CD14-positive monocyte (primary cell): ENCODE data around the gene ARMC9. TPM values are rescaled to one million over a fixed set of nuclear protein-coding genes. Genes with fewer than 3 reads are reported as not detected.

ENCODE experiments used
- DNase-seq, 3 donors: peaks; one replicate each; pipeline ENCODE4 v3.0.0-alpha.2; 2011 to 2022
- H2AFZ ChIP-seq: 2 replicates; pipeline ENCODE4 v1.6.0; 2012; ENCODE audit warnings: mild to moderate bottlenecking, low read depth, low read length, inconsistent platforms; ENCODE audit not compliant: insufficient read depth, poor library complexity, severe bottlenecking
- H3K27ac ChIP-seq, 2 donors: 1 replicate in 1 of 2; 2 replicates in 1 of 2; pipeline ENCODE4 v1.5.1; 2012 to 2013; ENCODE audit warnings: low read length in 2 of 2, control low read depth in 1 of 2, inconsistent platforms in 1 of 2, low read depth in 1 of 2, mild to moderate bottlenecking in 1 of 2
- H3K27me3 ChIP-seq, 2 donors: one replicate each; pipeline versions ENCODE4 v1.6.0 to v1.6.1; 2011 to 2013; ENCODE audit warnings: low read length in 2 of 2; ENCODE audit not compliant: control insufficient read depth in 2 of 2, insufficient read depth in 2 of 2
- H3K36me3 ChIP-seq, 2 donors: replicated peaks in 1 of 2; 1 replicate in 1 of 2; 2 replicates in 1 of 2; pipeline versions ENCODE4 v1.5.1 to v1.6.1; 2012 to 2013; ENCODE audit warnings: low read length in 2 of 2, control low read depth in 1 of 2, inconsistent platforms in 1 of 2, mild to moderate bottlenecking in 1 of 2; ENCODE audit not compliant: insufficient read depth in 2 of 2, control insufficient read depth in 1 of 2
- H3K4me1 ChIP-seq, 2 donors: 1 replicate in 1 of 2; 2 replicates in 1 of 2; pipeline versions ENCODE4 v1.5.1 to v1.6.1; 2012 to 2013; ENCODE audit warnings: low read length in 2 of 2, control low read depth in 1 of 2, inconsistent platforms in 1 of 2, mild to moderate bottlenecking in 1 of 2, moderate library complexity in 1 of 2; ENCODE audit not compliant: insufficient read depth in 2 of 2, control insufficient read depth in 1 of 2
- H3K4me2 ChIP-seq: replicated peaks from 2 replicates; pipeline ENCODE3; 2012; ENCODE audit warnings: low read length, moderate library complexity, mild to moderate bottlenecking; ENCODE audit not compliant: poor library complexity, severe bottlenecking; ENCODE audit errors: extremely low read depth
- H3K4me3 ChIP-seq, 3 experiments: fragments of 200-600 bp in 1 of 3; sonication (generic) in 1 of 3; replicated peaks in 1 of 3; 1 replicate in 2 of 3; 2 replicates in 1 of 3; pipeline ENCODE4 v1.5.1; 2011 to 2013; ENCODE audit warnings: low read length in 3 of 3, mild to moderate bottlenecking in 3 of 3, control low read depth in 2 of 3, low read depth in 2 of 3, inconsistent platforms in 1 of 3, moderate library complexity in 1 of 3
- H3K79me2 ChIP-seq: 2 replicates; pipeline ENCODE4 v1.6.0; 2012; ENCODE audit warnings: mild to moderate bottlenecking, control low read depth, inconsistent platforms, low read length, moderate library complexity; ENCODE audit not compliant: insufficient read depth
- H3K9ac ChIP-seq: 2 replicates; pipeline ENCODE4 v1.6.0; 2017; ENCODE audit warnings: low read length, mild to moderate bottlenecking; ENCODE audit not compliant: insufficient read depth, poor library complexity, severe bottlenecking
- H3K9me3 ChIP-seq, 2 donors: replicated peaks in 1 of 2; 1 replicate in 1 of 2; 2 replicates in 1 of 2; pipeline versions ENCODE4 v1.5.1 to v1.6.1; 2012 to 2013; ENCODE audit warnings: low read length in 2 of 2, control low read depth in 1 of 2; ENCODE audit not compliant: control insufficient read depth in 1 of 2, insufficient read depth in 1 of 2
- H4K20me1 ChIP-seq: 2 replicates; pipeline ENCODE4 v1.6.0; 2012; ENCODE audit warnings: mild to moderate bottlenecking, low read length, control low read depth, moderate library complexity; ENCODE audit not compliant: insufficient read depth
- H3K27ac Mint-ChIP-seq, 7 donors: one replicate each; pipeline ENCODE4 v1.8.0; 2020; ENCODE audit warnings: mild to moderate bottlenecking in 7 of 7, mixed read lengths in 7 of 7, moderate library complexity in 6 of 7, inconsistent platforms in 2 of 7
- H3K27me3 Mint-ChIP-seq, 3 donors: one replicate each; pipeline ENCODE4 v1.8.0; 2021 to 2022; ENCODE audit warnings: low read depth in 3 of 3, mild to moderate bottlenecking in 3 of 3, mixed read lengths in 3 of 3, moderate library complexity in 3 of 3, inconsistent platforms in 1 of 3
- H3K36me3 Mint-ChIP-seq, 2 donors: one replicate each; pipeline ENCODE4 v1.8.0; 2020; ENCODE audit warnings: mixed read lengths in 2 of 2, inconsistent platforms in 1 of 2, mild to moderate bottlenecking in 1 of 2
- H3K4me1 Mint-ChIP-seq: one replicate; pipeline ENCODE4 v1.8.0; 2020; ENCODE audit warnings: mild to moderate bottlenecking, mixed read lengths
- H3K4me3 Mint-ChIP-seq, 2 donors: one replicate each; pipeline ENCODE4 v1.8.0; 2020; ENCODE audit warnings: mild to moderate bottlenecking in 2 of 2, mixed read lengths in 2 of 2, moderate library complexity in 1 of 2
- H3K9me3 Mint-ChIP-seq, 7 donors: one replicate each; pipeline ENCODE4 v1.8.0; 2020 to 2022; ENCODE audit warnings: mixed read lengths in 7 of 7, mild to moderate bottlenecking in 6 of 7, moderate library complexity in 6 of 7, inconsistent platforms in 2 of 7
- CTCF ChIP-seq: fragments of 200-600 bp; IDR thresholded peaks from one replicate; pipeline ENCODE4 v1.8.0; 2022; ENCODE audit warnings: antibody characterized with exemption, mild to moderate bottlenecking
- WGBS: methylation state at CpG from one replicate; pipeline ENCODE4 v1.1.5; 2013; ENCODE audit warnings: missing lambda C conversion rate; ENCODE audit not compliant: insufficient coverage; 5-methylcytosine and 5-hydroxymethylcytosine counted together
- intact Hi-C, 2 donors: fragments of 100-400 bp; cut with micrococcal nuclease; formaldehyde crosslinking; loops; one replicate each; pipeline versions ENCODE4 v1.15.0 to v1.15.1; 2023
- polyA plus RNA-seq, 3 donors: library from polyadenylated mRNA; depleted of rRNA in 1 of 3; unstranded in 2 of 3; stranded (reverse) in 1 of 3; fragments of 300-500 nt in 2 of 3; fragments of >200 nt in 1 of 3; fragmentation: Illumina TruSeq in 2 of 3; gene quantifications; 1 replicate in 2 of 3; 2 replicates in 1 of 3; pipeline ENCODE4 v1.2.3, GENCODE V29; 2012 to 2021

The ARMC9 gene
- polyA plus RNA-seq, 3 donors: 0.07 to 0.27 TPM; not detected in 1

GRCh38 chr2:231221761-231222160 is 23.3 kb downstream of the ARMC9 start:
- Histone ChIP-seq H4K20me1 (no peaks in the 10 kb centered on the region), H3K27me3 (no peaks in the 10 kb centered on the region), H3K36me3 (no peaks in the 10 kb centered on the region), H3K9me3 (no peaks in the 10 kb centered on the region), H3K9ac (no peak overlapping the region), H3K4me1 (no peaks in the 10 kb centered on the region), H2AFZ (no peak overlapping the region), H3K79me2 (no peaks in the 10 kb centered on the region), H3K4me3 (no peak overlapping the region), H3K4me2 (no peak overlapping the region), H3K27ac (no peak overlapping the region)
- Mint-ChIP-seq H3K4me1 (peaks cover 3% of the 10 kb centered on the region), H3K27me3 (peaks cover 0 to 2% (median 0%) of the 10 kb centered on the region in 3 donors), H3K27ac (no peak overlapping the region), H3K9me3 (no peaks in the 10 kb centered on the region), H3K4me3 (no peak overlapping the region), H3K36me3 (no peaks in the 10 kb centered on the region)
- DNase-seq: no peak
- WGBS: 100% methylated on average over 1 of the region's 3 CpGs
- intact Hi-C loops: no loop called here
- TF ChIP-seq CTCF: no peak

- Histone ChIP-seq H2AFZ (no peak overlapping the region), H3K79me2 (no peaks in the 10 kb centered on the region), H3K4me2 (no peak overlapping the region), H3K9me3 (no peaks in the 10 kb centered on the region), H3K4me3 (no peak overlapping the region), H3K4me1 (peaks cover under 1 to 1% of the 10 kb centered on the region in 2 donors), H4K20me1 (no peaks in the 10 kb centered on the region), H3K36me3 (no peaks in the 10 kb centered on the region), H3K27ac (no peak overlapping the region), H3K27me3 (no peaks in the 10 kb centered on the region), H3K9ac (no peak overlapping the region)
- peaks cover 0 to 2% (median 0%) of the 10 kb centered on the region in 3 donors for H3K27me3 Mint-ChIP-seq
- intact Hi-C loops: no loop called here
- no CpG with 5 or more reads among the region's 7 CpGs for WGBS
- DNase-seq: no peak
- no peak for TF ChIP-seq CTCF
- peaks cover 3% of the 10 kb centered on the region for H3K4me1 Mint-ChIP-seq
- H3K9me3 Mint-ChIP-seq: no peaks in the 10 kb centered on the region
- H3K27ac Mint-ChIP-seq: no peak overlapping the region
- H3K4me3 Mint-ChIP-seq: no peak overlapping the region
- H3K36me3 Mint-ChIP-seq: no peaks in the 10 kb centered on the region
Measured at GRCh38 chr2:231222318-231223000, 24.0 kb downstream of the ARMC9 start.
